ENCODE measurements around the gene RPN2.

The RPN2 gene

DNA sequence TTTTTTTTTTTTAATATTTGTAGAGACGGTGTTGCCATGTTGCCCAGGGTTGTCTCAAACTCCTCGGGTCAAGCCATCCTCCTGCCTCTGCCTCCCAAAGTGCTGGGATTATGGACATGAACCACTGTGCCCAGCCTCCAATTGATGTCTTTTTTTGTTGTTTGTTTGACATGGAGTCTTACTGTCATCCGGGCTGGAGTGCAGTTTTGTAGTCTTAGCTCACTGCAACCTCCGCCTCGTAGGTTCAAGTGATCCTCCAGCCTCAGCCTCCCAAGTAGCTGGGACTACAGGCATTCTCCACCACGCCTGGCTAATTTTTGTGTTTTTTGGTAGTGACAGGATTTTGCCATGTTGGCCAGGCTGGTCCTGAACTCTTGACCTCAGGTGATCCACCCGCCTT lies 9.7 kb downstream of the RPN2 start:
- DNase-seq: no peak

DNA sequence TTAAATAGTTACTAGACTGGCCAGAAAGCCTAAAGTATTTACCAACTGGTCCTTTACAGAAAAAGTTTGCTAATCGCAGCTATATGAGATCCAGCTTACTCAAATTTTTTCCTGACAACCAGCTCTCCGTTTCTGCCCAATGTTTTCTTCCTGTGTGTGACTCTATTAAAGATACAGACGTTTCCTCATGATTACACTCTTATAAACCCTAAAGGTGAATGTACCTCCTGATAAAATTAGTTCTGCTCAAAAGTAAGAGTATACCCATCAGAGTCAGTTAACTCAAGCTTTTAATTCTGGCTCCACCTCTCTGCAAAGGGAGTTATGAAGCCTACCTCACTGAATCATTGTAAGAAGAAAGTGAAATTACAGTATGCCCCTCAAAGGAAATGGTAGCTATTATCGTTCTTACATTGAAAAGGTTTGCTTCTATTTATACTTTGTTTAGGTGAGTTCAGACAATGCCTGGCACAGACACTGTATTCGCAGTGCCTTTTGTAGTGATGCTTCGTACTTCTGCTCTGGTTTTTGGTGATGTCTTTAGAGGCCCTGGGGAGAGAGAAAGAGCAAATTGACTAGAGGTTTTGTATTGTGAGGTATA lies 10.4 kb downstream of the RPN2 start:
- DNase-seq: no peak

DNA sequence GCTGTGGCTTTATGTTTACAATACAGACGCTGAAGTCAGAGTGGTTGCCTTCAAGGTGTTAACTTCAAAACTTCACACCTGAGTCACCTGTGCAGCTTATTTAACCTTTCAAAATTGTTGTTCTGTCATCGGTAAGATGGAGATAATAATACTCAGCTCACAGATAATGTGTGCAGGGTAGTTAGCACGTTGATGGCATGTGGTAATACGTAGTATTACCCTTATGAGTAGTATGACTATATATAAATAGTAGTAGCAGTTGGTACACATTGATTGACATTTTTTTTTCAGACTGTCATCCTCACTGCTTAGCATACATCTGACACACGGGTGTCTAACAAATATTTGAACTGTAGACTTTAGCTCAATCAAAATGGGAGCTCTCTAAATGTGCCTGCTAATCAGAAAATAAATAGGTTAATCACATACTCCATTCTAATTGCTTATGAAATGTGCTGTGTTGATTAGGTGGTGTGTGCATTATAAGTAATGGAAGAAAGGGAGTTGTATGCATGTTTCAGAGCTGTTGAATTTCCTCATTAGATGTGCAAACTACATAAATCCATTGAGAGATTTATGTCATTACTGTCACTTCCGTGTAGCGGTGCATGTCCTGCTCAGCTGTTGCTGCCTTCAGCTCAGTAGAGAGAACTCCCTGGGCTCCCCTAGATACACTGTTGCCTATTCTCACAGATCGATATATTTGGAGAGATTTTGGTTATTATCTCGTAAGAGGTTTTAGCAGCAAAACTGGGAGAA lies 11.4 kb downstream of the RPN2 start:
- DNase-seq: peak in 1 of 2 experiments; percentile 35

DNA sequence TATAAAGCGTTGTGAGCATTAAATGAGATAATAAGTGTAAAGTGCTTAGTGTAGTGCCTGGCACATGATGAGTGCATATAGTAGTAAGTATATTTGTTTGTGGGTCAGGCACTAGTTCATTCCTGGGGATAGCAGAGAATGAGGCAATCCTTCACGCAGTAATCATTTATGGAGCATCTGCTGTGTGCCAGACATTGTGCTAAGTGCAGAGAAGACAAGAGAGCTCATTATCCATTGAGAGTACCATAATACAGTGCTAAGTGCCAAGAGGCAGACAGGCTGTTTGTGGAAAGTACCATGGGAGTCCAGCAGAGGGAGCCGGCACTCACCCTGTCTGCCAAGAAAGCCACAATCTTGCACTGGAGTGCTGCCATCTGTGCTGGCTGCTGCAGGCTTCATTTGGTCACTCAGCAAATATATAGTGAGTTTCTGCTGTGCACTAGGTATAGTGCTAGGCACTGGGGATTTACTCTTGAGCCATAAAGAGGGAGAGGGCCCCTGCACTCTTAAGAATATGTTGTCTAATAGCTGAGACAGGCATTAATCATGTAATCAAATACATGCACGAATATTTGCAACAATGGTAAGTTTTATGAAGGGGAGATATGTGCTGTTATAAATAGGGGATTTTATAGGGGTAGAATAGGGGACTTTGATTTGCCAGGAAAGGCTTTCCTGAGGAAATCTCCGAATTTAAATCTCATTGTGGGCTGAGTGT lies 13.2 kb downstream of the RPN2 start:
- peak; percentile 50 to 75 for DNase-seq

DNA sequence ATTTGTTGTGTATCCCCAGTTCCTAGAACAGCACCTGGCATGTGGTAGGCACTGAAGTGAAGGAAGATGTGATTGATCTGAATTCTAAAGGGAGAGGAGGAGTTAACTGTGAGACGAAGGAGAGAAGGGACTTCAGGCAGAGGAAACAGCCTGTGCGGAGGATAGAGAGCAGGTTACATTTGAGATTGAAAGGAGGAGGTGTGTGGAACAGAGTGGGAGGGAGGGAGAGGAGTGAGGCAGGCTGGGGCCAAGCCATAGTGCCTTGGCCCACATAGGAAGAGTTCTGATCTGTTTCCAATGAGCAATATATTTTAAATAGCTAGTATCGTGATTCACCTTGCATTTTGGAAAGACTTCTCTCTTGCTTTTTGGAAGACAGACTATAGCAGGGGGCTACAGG lies 14.1 kb downstream of the RPN2 start:
- no peak for DNase-seq

DNA sequence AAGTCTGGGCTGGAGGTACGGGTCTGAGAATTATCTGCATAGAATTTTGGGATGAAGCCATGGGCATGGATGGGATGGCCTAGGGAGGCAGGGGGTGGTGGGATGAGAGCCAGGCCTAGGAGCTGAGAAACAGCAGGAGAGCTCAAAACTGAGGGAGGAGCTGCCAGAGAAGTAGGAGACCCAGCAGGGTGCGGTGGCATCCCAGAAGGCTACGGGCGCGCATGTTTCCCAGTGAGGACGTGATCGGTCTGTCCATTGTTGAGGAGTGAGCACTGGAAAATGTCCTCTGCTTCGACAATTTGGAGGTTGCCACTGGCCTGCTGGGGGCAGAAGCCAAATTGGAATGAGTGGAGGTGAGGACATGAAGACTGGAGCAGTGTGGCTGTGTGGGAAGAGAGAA lies 14.7 kb downstream of the RPN2 start:
- no peak for DNase-seq

DNA sequence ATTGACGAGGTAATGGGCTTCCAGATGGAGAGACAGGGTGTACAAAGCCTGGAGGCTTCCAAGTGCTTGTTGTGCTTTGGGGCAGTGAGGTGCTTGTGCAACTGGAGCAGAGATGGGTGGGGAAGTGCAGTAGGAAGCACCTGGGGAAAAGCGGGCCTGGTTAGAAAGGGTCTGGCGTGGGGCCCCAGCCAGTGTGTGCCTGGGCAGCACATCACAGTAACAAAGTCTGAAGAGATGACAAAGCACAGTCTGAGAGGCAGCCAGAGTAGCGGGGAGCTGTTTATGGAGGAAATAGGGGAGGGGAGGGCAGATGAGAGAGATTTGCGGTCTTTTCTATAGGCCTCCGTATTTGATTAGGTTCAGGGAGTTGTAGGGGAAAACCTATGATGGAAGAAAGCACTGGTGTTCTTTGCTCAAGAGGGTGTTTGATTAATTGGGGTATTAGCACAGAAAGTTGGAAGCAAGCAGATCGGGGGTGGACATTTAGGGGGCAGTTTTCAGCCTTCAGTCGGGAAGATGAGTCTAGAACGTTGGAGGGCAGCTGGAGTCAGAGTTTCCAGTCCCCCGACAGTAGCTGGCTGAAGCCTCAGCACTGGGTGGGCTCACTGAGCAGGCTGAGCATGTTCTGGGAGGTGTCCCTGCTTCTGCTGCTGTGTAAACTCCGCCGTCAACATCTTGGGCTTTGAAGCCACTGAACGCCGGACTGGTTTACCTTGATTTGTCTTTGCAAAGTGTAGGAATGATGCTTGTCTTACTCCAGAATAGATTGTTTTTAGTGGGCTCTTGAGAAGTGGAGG lies 15.7 kb downstream of the RPN2 start:
- no peak for DNase-seq

DNA sequence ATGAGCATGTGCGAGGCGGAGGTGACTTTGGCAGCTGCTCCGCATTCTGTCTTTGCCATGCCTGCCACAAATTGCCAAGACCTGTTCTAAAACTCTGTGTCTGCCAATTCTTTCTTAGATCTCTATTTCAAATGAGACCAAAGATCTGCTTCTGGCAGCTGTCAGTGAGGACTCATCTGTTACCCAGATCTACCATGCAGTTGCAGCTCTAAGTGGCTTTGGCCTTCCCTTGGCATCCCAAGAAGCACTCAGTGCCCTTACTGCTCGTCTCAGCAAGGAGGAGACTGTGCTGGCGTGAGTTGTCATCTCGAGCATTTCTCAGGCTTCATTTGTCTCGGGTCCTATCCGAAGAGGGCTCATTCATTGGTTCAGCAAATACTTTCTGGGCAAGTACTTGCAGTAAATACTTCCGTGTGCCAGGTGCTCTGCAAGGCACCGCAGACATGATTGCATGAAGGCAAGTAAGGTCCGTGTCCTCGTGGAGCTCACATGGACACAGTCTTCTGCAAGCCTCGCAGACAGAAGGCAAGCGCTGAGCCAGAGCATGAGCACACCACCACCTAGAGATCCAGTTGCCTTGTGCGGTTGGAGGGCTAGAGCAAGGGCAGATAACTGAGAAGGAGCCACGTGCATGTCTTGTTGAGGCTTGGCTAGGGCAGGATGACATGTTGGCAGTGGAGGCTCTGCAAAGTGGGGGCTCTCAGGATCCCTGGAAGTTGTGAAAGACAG lies 20.0 kb downstream of the RPN2 start:
- DNase-seq: no peak

DNA sequence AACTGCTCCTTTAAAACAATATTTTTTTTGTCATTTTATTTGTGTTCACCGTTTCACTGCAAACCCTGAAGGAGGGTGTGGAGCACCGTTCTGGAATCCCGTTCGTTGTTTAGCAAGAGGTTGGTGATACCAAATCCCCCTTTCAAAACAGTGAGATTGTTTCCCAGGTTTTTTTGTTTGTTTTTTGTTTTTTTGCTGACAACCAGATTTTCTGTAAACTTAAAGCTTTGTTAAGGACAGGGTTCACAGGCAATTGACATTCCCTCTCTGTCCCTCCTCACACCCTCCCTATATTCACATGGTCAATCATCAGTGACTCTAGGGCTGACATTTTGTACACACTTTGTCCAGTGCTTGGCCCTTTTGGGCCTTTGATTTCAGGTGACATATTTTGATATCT lies 21.2 kb downstream of the RPN2 start:
- no peak for DNase-seq

DNA sequence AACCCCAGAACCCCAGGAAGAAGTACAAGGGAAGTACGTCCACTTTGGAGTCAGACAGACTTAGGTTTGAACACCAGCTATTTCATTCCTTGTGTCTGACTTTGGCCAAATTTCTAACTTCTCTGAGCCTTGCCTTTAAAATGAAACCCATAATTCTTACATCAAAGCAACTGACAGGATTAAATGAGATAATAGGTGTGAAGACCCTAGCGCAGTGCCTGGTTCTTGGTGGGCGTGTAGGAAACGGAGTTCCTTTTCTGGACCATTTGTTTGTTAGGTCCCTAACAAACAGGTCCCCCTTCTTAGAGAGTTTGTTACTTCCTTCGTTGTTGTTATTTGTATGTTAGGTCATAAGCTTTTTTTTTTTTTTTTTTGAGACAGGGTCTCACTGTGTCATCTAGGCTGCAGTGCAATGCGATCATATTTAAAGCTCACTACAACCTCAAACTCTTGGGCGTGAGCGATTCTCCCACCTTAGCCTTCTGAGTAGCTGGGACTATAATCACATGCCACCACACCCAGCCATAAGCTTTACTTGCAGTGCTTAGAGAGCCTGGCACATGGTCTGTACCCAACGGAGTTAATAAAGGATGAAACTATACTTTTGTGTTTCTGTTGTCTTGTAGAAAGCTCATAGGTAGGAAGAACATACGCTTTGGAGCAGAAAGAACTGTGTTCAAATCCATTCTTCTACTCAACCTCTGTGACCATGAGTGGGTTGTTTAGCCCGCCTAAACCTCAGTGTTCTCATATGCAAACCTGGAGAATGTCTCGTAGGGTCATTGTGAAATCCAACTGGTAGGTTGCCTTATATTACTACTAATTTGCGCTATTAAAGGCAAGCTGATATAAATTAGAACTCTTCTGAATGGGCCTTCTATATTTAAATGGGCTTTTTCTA lies 22.0 kb downstream of the RPN2 start:
- no peak for DNase-seq

DNA sequence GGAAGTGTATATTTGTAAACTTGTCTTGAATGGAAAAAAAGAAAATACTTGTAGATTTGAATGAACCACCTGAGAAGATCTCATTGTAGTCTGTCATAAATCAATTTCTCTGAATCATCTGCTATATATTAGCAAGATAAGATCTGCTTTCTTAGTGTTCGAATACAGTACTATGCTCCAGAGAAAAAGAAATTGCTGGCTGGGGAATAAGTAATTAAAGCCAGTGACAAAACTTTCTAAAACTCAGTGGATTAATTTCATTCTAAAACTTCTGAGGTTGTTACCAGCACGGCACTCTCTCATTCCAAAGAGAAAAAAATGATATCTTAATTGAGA lies 22.7 kb downstream of the RPN2 start:
- DNase-seq: no peak

DNA sequence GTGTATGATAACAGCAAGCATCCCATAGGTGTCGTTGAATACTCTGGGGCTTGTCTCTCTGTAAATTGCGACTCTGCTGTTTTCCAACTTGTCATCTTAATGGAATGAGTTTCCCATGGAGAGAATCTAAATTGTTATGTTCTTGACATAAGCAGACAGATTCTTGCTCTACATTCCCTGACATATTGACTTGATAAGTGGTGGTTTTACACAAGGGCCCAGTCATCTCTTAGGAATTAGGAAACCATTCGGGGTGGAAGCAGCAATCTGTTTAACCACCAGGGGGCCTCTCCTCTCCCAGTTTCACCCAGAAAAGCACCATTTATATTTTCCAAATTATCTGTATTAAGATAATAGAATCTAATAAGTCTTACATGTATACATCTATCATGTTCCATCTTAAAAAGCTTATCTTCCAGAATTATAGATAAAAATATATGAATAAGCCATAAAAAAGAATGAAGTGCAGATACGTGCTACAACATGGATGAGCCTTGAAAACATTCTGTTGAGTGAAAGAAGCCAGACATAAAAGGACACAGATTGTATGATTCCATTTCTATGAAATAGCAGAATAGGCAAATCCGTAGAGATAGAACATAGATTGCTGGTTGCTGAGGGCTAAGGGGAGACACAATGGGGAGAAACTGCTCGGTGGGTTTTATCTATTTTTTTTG lies 23.3 kb downstream of the RPN2 start:
- peak in 1 of 2 experiments; percentile 21 for DNase-seq

DNA sequence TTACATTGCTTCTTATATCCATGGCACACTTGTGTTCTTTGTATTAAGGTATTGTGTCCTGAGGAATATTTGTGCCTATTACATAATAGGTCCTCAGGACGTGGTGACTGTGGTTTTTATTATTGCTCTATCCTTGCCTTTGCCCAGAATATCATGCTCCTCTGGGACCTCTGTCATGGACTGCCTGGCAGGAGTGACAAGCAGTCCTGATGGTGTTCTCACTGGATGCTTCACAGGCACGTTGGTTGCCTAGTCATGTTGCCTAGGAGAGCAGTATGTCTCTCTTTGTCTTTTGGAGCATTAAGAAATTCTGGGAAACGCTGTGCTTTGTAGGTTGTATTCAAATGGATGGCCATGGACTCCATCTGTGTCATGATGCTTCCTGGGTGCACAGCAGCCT lies 24.9 kb downstream of the RPN2 start:
- DNase-seq: no peak

DNA sequence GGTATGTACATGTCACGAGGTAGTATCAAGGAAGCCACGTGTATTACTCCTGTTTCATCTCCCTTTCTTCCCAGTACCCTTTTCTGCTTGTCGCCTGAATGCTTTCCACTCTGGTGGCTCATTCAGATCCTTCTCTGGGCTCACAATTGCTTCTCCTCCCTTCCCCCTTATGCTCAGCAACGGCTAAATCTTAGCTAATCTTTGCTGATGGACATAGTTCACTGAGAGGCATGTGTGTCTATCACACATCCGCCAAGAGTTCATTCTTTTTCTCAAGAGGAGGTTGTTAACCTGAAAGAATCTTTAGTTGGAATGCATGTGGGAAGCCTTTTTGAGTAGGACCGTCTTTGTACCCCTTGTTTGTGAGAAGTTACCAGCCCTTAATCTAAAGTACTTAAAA lies 26.0 kb downstream of the RPN2 start:
- DNase-seq: no peak

DNA sequence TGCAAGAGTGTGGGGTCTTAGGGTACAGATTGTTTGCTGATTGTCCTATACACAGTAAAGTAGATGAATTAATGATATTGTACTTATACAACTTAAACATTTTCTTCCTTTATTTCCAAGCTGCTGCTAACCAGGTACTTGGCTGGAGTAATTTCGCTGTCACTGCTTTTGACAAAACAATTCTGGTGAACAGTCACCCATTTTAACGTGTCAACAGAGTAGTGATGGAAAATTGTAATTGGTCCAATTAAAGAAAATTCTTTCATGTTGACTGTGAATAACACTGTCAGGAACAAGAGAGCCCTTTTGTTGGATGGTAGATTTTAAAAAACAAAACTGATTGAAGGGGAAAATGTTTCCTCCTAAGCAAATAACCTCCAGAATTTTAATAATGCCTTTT lies 26.7 kb downstream of the RPN2 start:
- peak in 1 of 2 experiments; percentile 42 for DNase-seq

DNA sequence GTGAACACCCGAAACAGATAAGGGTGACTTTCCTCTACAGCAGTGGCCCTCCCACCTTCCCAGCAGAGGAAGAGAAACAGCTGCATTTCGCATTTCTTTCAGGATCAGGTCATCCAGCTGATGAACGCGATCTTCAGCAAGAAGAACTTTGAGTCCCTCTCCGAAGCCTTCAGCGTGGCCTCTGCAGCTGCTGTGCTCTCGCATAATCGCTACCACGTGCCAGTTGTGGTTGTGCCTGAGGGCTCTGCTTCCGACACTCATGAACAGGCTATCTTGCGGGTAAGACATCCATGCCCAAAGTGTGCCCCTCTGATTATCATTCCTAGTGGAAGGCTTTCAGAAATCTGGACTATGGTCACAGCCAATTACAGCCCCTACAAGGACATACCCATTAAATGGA lies 28.0 kb downstream of the RPN2 start:
- no peak for DNase-seq

DNA sequence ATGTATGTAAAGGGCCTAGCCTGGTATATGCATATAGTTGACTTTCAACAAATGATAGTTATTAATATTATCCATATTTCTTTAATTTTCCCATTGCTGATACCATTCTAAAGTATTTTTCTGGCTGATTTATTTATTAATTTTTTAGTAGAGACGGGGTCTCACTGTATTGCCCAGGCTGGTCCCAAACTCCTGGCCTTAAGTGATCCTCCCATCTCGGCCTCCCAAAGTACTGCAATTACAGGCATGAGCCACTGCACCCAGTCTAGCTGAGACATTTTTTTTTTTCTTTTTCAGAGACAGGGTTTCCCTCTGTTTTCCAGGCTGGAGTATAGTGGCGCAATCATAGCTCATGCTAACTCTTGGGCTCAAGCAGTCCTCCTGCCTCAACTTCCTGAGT lies 30.1 kb downstream of the RPN2 start:
- no peak for DNase-seq

DNA sequence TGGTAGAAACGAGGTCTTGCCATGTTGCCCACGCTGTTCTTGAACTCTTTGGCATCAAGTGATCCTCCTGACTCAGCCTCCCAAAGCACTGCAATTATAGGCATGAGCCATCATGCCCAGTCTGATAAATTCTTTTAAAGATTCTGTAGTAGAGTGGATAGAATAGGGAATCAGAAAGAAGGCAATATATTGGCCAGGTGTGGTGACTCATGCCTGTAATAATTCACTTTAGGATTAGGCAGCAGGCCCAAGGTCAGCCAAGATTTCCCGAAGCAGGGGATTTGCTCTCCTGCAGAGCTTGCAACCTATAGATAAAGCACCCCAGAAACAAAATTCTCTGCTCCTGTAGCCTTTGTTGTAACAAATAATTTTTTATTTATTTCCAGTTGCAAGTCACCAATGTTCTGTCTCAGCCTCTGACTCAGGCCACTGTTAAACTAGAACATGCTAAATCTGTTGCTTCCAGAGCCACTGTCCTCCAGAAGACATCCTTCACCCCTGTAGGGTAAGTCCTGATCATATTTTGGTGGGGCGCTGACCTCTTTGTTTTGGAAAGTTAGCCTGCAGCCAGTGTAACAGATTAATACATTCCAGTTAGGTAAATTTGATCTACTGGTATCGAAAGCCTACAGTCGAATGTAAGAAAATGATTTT lies 30.7 kb downstream of the RPN2 start:
- DNase-seq: no peak

DNA sequence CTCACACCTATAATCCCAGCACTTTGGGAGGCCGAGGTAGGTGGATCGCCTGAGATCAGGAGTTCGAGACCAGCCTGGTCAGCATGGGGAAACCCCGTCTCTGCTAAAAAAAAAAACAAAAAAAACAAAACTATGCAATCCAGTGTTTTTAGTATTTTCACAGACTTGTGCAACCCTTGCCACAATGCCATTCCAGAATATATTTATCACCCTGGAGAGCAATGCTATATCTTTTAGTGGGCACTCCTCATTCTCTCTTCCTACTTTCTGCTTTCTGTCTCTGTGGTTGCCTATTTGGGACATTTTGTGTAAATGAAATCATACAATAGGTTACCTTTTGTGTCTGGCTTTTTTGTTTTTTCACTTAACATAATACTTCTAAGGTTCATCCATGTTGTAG lies 39.3 kb downstream of the RPN2 start:
- DNase-seq: no peak

DNA sequence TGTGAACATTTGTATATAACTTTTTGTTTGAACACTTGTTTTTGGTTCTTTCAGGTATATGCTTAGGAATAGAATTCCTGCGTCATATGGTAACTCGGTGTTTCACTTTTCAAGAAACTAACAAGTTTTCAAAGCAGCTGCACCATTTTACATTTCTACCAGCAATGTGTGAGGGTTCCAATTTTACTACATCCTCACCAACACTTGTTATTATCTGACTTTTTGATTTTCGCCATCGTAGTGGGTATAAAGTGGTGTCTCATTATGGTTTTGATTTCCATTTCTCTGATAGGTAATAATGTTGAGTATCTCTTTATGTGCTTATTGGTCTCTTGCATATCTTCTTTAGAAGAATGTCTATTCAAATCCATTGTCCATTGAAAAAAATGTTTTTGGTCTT lies 39.8 kb downstream of the RPN2 start:
- no peak for DNase-seq
